HepG2 (cell line): ENCODE measurements around the gene C1GALT1C1. TPM values are rescaled to one million over a fixed set of nuclear protein-coding genes. Genes with fewer than 3 reads are reported as not detected.

ENCODE experiments used
- AKAP8 ChIP-seq: sonication (generic); formaldehyde crosslinking; IDR thresholded peaks from 2 replicates; pipeline ENCODE4 v1.5.1; 2020; ENCODE audit warnings: mild to moderate bottlenecking, missing genetic modification reagents
- ATF1 ChIP-seq: IDR thresholded peaks from 2 replicates; pipeline ENCODE4 v1.6.1; 2016; ENCODE audit warnings: mild to moderate bottlenecking, control low read depth
- CEBPB ChIP-seq: IDR thresholded peaks from 2 replicates; pipeline ENCODE4 v1.6.1; 2011; ENCODE audit warnings: low read depth, low read length, improper control_type of control experiment, borderline replicate concordance
- ELF1 ChIP-seq: sonication (generic); formaldehyde crosslinking; IDR thresholded peaks from 2 replicates; pipeline ENCODE4 v1.4.0; 2020; ENCODE audit warnings: missing genetic modification reagents
- EZH2 ChIP-seq: conservative IDR thresholded peaks from 2 replicates; pipeline ENCODE4 v1.6.1; 2012; ENCODE audit warnings: mild to moderate bottlenecking, low read depth, low read length, moderate library complexity
- GABPA ChIP-seq, 2 experiments: IDR thresholded peaks; 2 replicates each; pipeline ENCODE4 v1.6.1; 2011 to 2016; ENCODE audit warnings: low read depth in 2 of 2, low read length in 1 of 2, missing biosample characterization in 1 of 2, missing genetic modification characterization in 1 of 2
- HOXD1 ChIP-seq: sonication (generic); formaldehyde crosslinking; IDR thresholded peaks from 2 replicates; pipeline ENCODE4 v1.5.0; 2020; ENCODE audit warnings: missing genetic modification reagents
- IKZF1 ChIP-seq: fragments of 450-650 bp; IDR thresholded peaks from 2 replicates; pipeline ENCODE4 v1.7.1; 2016
- KDM1A ChIP-seq: IDR thresholded peaks from 2 replicates; pipeline ENCODE4 v1.6.1; 2016; ENCODE audit warnings: missing compliant biosample characterization
- KDM5A ChIP-seq: fragments of 200-600 bp; sonication (generic); IDR thresholded peaks from 2 replicates; pipeline ENCODE4 v1.7.0; 2018; ENCODE audit warnings: antibody characterized with exemption, mild to moderate bottlenecking, low read length, borderline replicate concordance
- MYC ChIP-seq: sonication (generic); formaldehyde crosslinking; IDR thresholded peaks from 2 replicates; pipeline ENCODE4 v1.9.0; 2021; ENCODE audit warnings: missing genetic modification reagents, borderline replicate concordance
- NFYC ChIP-seq: IDR thresholded peaks from 2 replicates; pipeline ENCODE4 v1.6.1; 2016; ENCODE audit warnings: missing genetic modification reagents, missing compliant biosample characterization
- PHF20 ChIP-seq: sonication (generic); formaldehyde crosslinking; IDR thresholded peaks from 2 replicates; pipeline ENCODE4 v1.5.0; 2020; ENCODE audit warnings: mild to moderate bottlenecking, missing genetic modification reagents
- PPARG ChIP-seq: conservative IDR thresholded peaks from 2 replicates; pipeline ENCODE4 v1.6.1; 2016; ENCODE audit warnings: missing biosample characterization, missing genetic modification reagents
- SSRP1 ChIP-seq: IDR thresholded peaks from 2 replicates; pipeline ENCODE4 v1.6.1; 2016; ENCODE audit warnings: control low read depth
- TARDBP ChIP-seq: sonication (generic); formaldehyde crosslinking; IDR thresholded peaks from 2 replicates; pipeline ENCODE4 v1.8.0; 2022; ENCODE audit warnings: mild to moderate bottlenecking, missing genetic modification reagents
- THAP11 ChIP-seq: IDR thresholded peaks from 2 replicates; pipeline ENCODE4 v1.6.1; 2016; ENCODE audit warnings: missing biosample characterization, missing genetic modification reagents
- ZNF232 ChIP-seq: sonication (generic); formaldehyde crosslinking; IDR thresholded peaks from 2 replicates; pipeline ENCODE4 v1.4.0; 2020; ENCODE audit warnings: missing genetic modification reagents, borderline replicate concordance
- ZNF446 ChIP-seq: sonication (generic); formaldehyde crosslinking; IDR thresholded peaks from 2 replicates; pipeline ENCODE4 v1.5.0; 2020; ENCODE audit warnings: mild to moderate bottlenecking, missing genetic modification reagents
- ZNF557 ChIP-seq: sonication (generic); formaldehyde crosslinking; IDR thresholded peaks from 2 replicates; pipeline ENCODE4 v1.4.0; 2020; ENCODE audit warnings: missing genetic modification reagents
- ZNF7 ChIP-seq: IDR thresholded peaks from 2 replicates; pipeline ENCODE4 v1.6.1; 2016; ENCODE audit warnings: missing biosample characterization, missing genetic modification reagents
- polyA plus RNA-seq, 8 experiments: library from polyadenylated mRNA; depleted of rRNA in 3 of 8; stranded (reverse) in 7 of 8; unstranded in 1 of 8; fragments of >200 nt; fragmentation: Illumina TruSeq in 4 of 8; extraction: Trizol in 4 of 8; gene quantifications; 2 replicates each; pipeline versions ENCODE4 v1.2.1 to v1.2.3, GENCODE V29; 2011 to 2016; ENCODE audit warnings: low read depth in 4 of 8, missing spikeins in 1 of 8, mixed read lengths in 1 of 8; ENCODE audit not compliant: insufficient read depth in 1 of 8
- total RNA-seq, 5 experiments: library from RNA; depleted of rRNA; stranded (reverse); fragments of >200 nt; fragmentation: Illumina TruSeq; extraction: Trizol; gene quantifications; 2 replicates each; pipeline ENCODE4 v1.2.3, GENCODE V29; 2016; ENCODE audit warnings: low read depth in 1 of 5
- TF ChIP-seq, protein P1 (sequence below): sonication (generic); formaldehyde crosslinking; IDR thresholded peaks from 2 replicates; pipeline ENCODE4 v1.5.0; 2020; ENCODE audit warnings: missing genetic modification reagents
- TF ChIP-seq, protein P2 (sequence below): IDR thresholded peaks from 2 replicates; pipeline ENCODE4 v1.6.1; 2016; ENCODE audit warnings: missing compliant biosample characterization, missing genetic modification reagents, borderline replicate concordance
- TF ChIP-seq, protein P3 (sequence below): sonication (generic); formaldehyde crosslinking; IDR thresholded peaks from 2 replicates; pipeline ENCODE4 v1.5.0; 2020; ENCODE audit warnings: missing genetic modification reagents
- TF ChIP-seq, protein P4 (sequence below): IDR thresholded peaks from 2 replicates; pipeline ENCODE4 v1.6.1; 2018; ENCODE audit warnings: missing genetic modification reagents, mild to moderate bottlenecking, missing compliant biosample characterization
- TF ChIP-seq, protein P5 (sequence below), 2 experiments: sonication (generic) in 1 of 2; formaldehyde crosslinking in 1 of 2; IDR thresholded peaks; 2 replicates each; pipeline versions ENCODE4 v1.5.1 to v1.6.1; 2011 to 2020; ENCODE audit warnings: borderline replicate concordance in 1 of 2, low read depth in 1 of 2, low read length in 1 of 2, mild to moderate bottlenecking in 1 of 2, missing genetic modification reagents in 1 of 2, moderate library complexity in 1 of 2

The C1GALT1C1 gene
- total and polyA plus RNA-seq, 2 of the 13 experiments (the other 11 are each of a cell fraction or from before 2014, with no cell fraction given), result 26.3 to 31.9 TPM

DNA sequence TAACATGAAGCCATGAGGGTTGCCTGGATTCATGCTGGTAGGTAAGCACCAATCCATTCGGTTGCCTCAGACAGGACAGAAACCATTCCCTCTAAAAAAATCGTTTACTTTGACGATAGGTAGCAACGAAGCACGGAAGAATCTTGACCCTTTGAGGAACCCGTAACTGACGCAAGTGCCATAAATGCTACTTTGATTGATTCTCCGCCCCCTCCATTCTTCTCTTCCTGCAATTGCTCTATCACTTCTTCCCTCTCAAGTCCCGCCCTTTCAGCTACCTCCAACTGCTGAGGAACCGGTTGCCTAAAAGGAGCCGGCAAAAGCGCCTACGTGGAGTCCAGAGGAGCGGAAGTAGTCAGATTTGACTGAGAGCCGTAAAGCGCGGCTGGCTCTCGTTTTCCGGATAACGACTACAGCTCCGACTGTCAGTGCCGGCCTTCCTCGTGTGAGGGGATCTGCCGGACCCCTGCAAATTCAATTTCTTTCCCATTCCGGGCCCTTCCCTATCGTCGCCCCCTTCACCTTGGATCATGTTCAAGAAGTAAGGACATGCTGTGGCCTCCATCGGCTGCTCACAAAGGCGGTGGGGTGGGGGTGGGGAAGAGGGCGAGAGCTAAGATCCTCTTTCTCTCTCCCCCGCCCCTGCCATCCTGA is 26.0 kb downstream of the C1GALT1C1 start, which contains the start of gene MCTS1 (continued):
- TF ChIP-seq, protein P1, sequence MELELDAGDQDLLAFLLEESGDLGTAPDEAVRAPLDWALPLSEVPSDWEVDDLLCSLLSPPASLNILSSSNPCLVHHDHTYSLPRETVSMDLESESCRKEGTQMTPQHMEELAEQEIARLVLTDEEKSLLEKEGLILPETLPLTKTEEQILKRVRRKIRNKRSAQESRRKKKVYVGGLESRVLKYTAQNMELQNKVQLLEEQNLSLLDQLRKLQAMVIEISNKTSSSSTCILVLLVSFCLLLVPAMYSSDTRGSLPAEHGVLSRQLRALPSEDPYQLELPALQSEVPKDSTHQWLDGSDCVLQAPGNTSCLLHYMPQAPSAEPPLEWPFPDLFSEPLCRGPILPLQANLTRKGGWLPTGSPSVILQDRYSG, result no peak
- TF ChIP-seq GABPA (IDR thresholded peaks at IDR 0.05; ENCODE audit: low read depth, low read length) (peak; percentile 61), GABPA (CRISPR knock-in tag; IDR thresholded peaks at IDR 0.05; ENCODE audit: low read depth) (peak; percentile 92), KDM1A (no peak), TARDBP (CRISPR knock-in tag) (no peak), AKAP8 (CRISPR knock-in tag) (no peak), KDM5A (peak; percentile 83; the same call in 1 of the 2 replicates), ZNF557 (no peak), ELF1 (CRISPR knock-in tag) (peak; percentile 68; the same call in 1 of the 2 replicates), THAP11 (CRISPR knock-in tag) (peak; percentile 82), NFYC (CRISPR knock-in tag) (no peak), ZNF446 (no peak), EZH2 (no peak), HOXD1 (no peak), IKZF1 (no peak), ZNF232 (CRISPR knock-in tag) (no peak), SSRP1 (CRISPR knock-in tag) (no peak), PHF20 (CRISPR knock-in tag) (peak; percentile 77), ZNF7 (CRISPR knock-in tag) (no peak), PPARG (CRISPR knock-in tag) (no peak), ATF1 (CRISPR knock-in tag) (peak; percentile 65), CEBPB (no peak), MYC (CRISPR knock-in tag) (no peak)
- TF ChIP-seq, protein P2, sequence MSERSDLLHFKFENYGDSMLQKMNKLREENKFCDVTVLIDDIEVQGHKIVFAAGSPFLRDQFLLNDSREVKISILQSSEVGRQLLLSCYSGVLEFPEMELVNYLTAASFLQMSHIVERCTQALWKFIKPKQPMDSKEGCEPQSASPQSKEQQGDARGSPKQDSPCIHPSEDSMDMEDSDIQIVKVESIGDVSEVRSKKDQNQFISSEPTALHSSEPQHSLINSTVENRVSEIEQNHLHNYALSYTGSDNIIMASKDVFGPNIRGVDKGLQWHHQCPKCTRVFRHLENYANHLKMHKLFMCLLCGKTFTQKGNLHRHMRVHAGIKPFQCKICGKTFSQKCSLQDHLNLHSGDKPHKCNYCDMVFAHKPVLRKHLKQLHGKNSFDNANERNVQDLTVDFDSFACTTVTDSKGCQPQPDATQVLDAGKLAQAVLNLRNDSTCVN, result no peak
- TF ChIP-seq, protein P3, sequence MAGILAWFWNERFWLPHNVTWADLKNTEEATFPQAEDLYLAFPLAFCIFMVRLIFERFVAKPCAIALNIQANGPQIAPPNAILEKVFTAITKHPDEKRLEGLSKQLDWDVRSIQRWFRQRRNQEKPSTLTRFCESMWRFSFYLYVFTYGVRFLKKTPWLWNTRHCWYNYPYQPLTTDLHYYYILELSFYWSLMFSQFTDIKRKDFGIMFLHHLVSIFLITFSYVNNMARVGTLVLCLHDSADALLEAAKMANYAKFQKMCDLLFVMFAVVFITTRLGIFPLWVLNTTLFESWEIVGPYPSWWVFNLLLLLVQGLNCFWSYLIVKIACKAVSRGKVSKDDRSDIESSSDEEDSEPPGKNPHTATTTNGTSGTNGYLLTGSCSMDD, result no peak
- TF ChIP-seq, protein P4, sequence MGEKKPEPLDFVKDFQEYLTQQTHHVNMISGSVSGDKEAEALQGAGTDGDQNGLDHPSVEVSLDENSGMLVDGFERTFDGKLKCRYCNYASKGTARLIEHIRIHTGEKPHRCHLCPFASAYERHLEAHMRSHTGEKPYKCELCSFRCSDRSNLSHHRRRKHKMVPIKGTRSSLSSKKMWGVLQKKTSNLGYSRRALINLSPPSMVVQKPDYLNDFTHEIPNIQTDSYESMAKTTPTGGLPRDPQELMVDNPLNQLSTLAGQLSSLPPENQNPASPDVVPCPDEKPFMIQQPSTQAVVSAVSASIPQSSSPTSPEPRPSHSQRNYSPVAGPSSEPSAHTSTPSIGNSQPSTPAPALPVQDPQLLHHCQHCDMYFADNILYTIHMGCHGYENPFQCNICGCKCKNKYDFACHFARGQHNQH (CRISPR knock-in tag), result 0 out of 2 replicates have a peak, but pooled peaks have one; percentile 36
- TF ChIP-seq, protein P5, sequence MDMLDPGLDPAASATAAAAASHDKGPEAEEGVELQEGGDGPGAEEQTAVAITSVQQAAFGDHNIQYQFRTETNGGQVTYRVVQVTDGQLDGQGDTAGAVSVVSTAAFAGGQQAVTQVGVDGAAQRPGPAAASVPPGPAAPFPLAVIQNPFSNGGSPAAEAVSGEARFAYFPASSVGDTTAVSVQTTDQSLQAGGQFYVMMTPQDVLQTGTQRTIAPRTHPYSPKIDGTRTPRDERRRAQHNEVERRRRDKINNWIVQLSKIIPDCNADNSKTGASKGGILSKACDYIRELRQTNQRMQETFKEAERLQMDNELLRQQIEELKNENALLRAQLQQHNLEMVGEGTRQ (IDR thresholded peaks at IDR 0.05; ENCODE audit: low read depth, low read length), result no peak
- TF ChIP-seq, protein P5 (CRISPR knock-in tag; IDR thresholded peaks at IDR 0.05; ENCODE audit: borderline replicate concordance), result no peak
